HG02798 (cell line): ENCODE measurements around the gene ZP2.
"Not testable (repeated sequence)": the region's sequence is repeated elsewhere in the genome, so short reads cannot be mapped to it uniquely, and the experiment has no call there.

Source experiments
- ATAC-seq: cut with Tn5 transposase; IDR thresholded peaks from one replicate; pipeline ENCODE4 v1.9.1; 2021; ENCODE audit warnings: mild to moderate bottlenecking; ENCODE audit not compliant: unreplicated experiment, poor library complexity

ZP2 gene

DNA sequence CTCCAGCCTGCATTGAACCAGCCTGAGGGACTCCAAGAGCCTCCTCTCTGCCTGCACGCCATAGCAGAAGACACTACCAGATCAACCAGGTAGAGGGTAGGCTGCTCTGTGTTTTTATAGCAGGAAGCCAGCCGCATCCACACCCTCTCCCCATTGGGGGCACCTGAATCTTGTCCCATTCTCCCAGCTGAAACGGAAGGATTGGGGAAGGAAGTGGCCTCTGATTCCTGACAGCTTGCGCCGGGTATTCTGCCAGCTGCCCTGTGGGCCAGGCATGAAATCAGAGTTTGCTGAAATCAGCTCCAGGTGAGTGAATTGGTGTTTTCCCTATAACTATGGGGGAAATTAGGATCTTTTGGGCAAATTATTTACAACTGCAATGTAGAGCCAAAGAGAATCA is at the start of gene ZP2:
TSS of gene ZP2 (minus strand) at position 89 of the 400 bp plus-strand sequence. CDS start at position 62, 27 bp downstream.
- ATAC-seq = no peak

DNA sequence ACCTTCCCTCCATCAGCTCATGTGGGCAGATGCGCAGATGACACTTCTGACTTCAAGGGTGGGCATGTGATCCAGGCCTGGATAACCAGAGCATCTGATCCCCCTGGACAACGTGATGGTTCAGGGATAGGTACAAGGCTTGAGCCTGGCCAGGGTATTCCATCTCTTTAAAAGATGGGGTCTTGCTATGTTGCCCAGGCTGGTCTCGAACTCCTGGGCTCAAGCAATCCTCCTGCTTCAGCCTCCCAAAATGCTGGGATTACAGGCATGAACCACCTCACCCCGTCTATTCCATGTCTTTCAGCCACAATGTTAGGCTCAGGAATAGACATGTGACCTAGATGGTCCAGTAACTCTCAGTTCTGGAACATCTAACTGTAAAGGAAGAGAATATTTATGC is 45.9 kb upstream of the ZP2 start:
- no peak for ATAC-seq

- no peak for ATAC-seq
Observed at GRCh38 chr16:21256636-21257035, 45.3 kb upstream of the ZP2 start.

DNA sequence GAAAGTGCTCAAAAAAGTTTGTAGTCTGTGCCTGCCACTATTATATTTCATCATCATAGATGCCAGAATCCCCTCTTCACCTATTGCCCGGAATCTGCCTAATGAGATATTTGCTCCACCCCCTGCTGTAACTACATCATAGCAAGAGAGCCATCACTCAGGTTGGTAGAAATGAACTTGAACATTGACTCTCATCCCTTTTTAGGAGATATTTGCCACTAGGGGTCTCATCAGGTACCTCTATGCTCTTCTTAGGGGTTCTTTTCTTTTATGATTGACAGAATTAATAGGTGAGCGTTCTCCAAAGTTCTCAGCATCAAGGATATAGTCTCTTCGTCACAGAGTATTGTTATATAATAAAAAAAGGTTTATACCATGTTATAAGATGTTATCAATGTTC is 42.1 kb upstream of the ZP2 start:
- no peak for ATAC-seq

- ATAC-seq = no peak
Observed at GRCh38 chr16:21250072-21250923, 38.9 kb upstream of the ZP2 start.

GRCh38 chr16:21248179-21248578 is 36.8 kb upstream of the ZP2 start:
- not testable (repeated sequence) for ATAC-seq

- no peak for ATAC-seq
Observed at GRCh38 chr16:21244518-21245215, 33.3 kb upstream of the ZP2 start.

DNA sequence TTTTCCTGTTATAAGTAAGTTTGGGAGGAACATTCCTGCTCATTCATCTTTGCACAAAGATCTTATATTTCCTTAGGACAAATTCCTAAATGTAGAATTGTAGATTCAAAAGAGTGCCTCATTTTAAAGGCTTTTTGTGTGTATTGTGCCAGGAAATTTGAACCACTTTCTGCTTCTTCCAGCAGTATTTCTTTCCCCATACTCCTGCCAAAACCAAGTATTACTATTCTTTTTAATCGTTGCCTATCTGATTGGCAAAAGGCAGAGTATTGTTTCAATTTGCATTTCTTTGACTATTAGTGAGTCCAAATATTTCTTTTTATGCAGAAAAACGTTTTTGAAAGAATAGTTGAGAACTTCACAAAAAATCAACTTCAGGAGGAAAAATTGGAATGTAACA is 31.4 kb upstream of the ZP2 start:
- no peak for ATAC-seq

- ATAC-seq = no peak
Observed at GRCh38 chr16:21239646-21240045, 28.3 kb upstream of the ZP2 start.

DNA sequence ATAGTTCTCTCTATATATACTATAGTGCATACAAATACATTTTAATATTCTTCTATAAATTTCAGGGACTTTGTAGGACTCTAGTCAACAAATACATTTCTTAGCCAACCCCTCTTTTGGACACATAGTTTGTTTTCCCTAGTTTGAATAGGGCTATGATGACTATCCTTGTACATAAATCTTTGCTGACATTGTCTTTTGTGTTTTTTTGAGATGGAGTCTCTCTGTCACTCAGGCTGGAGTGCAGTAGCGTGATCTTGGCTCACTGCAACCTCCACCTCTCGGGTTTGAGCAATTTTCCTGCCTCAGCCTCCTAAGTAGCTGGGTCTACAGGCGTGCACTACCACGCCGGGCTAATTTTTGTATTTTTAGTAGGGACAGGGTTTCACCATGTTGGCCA is 25.5 kb upstream of the ZP2 start:
- no peak for ATAC-seq

GRCh38 chr16:21235199-21235585 is 23.8 kb upstream of the ZP2 start:
- ATAC-seq = no peak

- no peak for ATAC-seq
Observed at GRCh38 chr16:21233521-21234150, 22.3 kb upstream of the ZP2 start, which contains the start of gene ANKS4B. TSS of gene ANKS4B (plus strand) at chr16:21233699. CDS start at chr16:21233738, 39 bp downstream.

GRCh38 chr16:21233045-21233520 is 21.7 kb upstream of the ZP2 start:
- no peak for ATAC-seq

- no peak for ATAC-seq
Observed at GRCh38 chr16:21228361-21228872, 17.0 kb upstream of the ZP2 start.

DNA sequence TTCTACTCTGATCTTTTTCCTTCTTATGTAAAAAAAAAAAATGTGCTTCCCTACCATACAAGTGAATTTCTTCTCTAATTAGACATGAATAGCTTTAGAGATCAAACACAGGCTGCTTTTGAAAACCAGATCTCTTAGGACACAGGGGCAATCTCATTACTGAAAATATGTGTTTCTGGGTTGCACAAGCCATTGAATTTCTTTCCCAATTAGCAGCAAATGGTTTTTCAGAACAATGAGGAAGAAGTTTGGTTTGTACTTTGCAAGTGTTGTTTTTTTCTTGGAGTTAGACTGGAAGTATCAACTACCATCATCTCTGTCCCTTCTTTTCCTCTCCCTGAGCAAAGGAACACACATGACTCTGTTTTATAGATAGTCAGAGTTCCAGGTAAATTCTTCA is 16.5 kb upstream of the ZP2 start:
- ATAC-seq = no peak

- no peak for ATAC-seq
Observed at GRCh38 chr16:21226749-21227148, 15.4 kb upstream of the ZP2 start.

- ATAC-seq = no peak
Observed at GRCh38 chr16:21224800-21225199, 13.4 kb upstream of the ZP2 start.

GRCh38 chr16:21223787-21224186 is 12.4 kb upstream of the ZP2 start:
- no peak for ATAC-seq

DNA sequence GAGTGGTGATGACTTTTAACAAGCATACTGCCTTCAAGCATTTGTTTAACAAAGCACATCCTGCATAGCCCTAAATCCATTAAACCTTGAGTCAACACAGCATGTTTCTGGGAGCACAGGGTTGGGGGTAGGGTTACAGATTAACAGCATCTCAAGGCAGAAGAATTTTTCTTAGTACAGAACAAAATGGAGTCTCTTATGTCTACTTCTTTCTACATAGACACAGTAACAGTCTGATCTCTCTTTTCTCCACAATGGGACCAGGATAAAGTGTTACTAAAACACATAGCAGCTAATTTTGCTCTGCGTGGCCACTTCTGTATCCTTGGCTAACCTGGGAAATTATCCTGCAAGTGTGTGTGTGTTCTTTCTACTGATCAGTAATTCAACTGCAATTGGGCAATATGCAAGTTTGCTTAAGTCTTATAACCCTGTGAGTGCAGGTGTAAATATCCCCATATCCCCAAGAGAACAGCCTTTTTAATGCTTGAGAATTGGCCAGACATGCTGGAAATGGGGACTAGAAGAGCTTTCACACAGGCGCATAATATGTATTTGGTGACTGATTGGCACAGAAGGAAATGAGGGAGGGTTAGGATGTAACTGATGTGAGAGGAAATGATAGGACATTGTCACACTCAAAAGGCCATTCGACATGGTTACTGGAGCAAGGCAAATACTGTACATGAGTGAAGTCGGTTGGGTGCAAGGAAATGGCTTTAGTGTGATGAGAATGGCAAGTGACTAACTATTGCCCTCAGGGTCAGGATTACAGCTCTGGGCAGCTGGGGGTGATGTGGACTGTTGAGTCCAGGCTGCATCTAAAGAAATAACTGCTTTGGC is 11.3 kb upstream of the ZP2 start:
- ATAC-seq = no peak

DNA sequence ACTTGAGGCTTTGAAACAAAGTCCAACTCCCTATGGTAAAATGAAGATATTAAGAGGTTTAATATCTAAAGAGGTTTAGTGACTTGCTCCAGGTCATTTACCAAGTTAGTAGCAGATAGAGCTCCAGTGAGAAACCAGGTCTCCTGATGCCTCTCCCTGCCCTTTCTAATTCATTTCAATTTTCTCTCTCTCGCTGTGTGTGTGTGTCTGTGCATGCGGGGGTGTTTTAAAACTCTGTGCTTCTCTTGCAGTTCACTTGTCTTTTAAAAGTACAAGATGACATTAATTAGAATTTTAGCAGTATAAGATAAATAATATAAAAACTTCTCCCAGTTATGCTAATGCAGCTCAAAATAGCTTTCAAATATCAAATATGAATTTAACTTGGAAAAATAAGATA is 8.2 kb upstream of the ZP2 start:
- no peak for ATAC-seq
